Germinal center (tissue), 1 donor: ENCODE data around the gene OBSCN.

Source experiments
- DNase-seq: peaks from one replicate; pipeline ENCODE4 v3.0.0; 2012; ENCODE audit warnings: mixed read lengths, low spot score

The OBSCN gene

DNA sequence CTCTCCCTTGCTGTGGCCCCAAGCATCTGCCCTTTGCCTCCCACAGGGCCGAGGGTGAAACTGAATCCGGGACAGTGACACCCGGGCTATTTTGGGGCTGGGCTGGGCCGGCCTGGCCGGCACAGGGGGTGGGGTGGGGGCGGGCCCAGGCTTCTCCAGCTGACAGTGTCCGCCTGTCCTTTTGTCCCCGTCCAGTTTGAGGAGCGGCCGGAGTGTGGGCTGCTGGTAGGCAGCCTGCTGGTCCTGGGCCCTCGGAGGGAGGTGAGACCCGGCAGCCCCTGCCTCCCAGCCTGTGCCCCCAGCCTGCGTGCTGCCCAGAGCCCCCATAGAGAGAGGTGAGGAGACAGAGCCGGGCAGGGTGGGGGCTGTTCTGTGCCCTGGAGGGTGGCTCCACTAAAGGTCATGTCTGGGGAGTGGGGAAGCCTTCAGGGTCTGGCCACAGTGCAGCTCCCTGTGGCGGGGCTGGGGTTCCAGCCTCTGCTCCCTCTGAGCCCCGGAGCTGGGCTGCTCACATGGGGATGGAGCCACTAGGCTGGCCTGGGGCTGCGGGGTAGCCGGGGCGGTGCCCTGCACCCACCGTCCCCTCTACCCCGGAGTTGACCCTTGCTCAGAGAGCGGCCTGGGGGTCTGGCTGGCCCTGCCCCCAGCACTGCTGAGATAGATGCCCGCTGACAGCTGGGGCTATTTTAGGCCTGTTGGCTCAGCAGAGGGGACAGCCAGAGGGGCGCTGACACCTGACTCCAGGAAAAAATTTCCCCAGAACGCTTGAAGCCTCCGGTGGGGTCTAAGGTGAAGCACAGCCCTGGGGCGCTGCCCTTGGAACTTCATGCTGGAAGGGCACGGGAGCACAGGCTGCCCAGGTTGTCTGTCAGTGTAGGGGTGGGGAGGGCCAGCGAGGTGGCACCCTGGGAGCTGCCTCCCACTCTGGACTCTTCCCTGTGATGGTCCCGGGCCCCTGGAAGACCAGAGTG lies at the start of gene OBSCN:
TSS of gene OBSCN (plus strand) at position 194 of the 971 bp plus-strand sequence. CDS start 3,740 bp downstream, outside the sequence.
- no peak for DNase-seq

GRCh38 chr1:228158151-228159007 lies 49.5 kb upstream of the OBSCN start:
- DNase-seq, result no peak

DNA sequence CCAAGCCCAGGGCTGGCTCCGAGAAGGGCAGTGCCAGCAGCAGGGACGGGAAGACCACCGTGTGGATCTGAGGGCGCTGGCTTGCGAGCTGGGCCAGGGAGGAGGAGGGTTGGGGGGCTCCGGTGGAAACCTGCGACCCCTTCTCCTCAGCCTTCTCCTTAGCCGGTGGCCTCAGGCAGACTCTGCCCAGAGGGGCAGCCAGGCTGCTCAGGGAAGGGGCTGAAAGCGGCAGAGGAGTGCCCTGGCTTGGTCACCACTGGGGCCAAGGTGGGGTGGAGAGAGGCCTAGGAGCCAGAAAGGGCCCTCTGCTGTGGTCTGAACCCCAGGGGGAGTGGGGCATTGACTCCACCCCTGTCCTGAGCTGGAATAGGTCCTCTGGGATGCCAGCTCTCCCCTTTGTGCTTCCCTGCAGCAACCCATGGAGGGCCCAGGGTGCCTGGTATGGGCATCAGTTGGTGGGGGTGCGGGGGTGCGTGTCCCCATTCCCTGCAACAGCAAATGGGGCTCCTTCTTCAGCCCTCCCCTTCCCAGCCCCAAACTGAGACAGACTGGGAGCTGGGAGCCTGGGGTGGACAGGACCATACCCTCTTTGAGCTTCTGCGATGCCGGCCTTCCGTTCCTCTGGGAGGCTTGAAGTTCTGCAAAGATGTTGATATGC lies 48.7 kb upstream of the OBSCN start:
- DNase-seq, result no peak

GRCh38 chr1:228160201-228160761 lies 47.6 kb upstream of the OBSCN start:
- DNase-seq, result no peak

DNA sequence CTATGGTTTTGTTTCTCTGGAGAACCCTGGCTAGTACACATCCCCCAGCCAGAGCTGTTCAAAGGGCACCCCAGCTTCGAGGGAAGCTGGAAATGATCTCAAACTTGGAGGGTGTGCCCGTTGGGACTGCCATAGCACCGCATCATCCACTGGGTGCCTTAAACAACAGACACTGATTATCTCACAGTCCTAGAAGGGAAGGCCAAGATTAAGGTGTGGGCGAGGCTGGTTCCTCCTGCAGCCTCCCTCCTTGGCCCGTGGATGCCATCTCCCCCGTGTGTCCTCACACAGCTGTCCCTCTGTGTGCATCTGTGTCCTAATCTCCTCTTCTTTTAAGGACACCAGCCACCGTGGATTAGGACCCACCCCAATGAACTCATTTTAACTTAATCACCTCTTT lies 46.5 kb upstream of the OBSCN start:
- no peak for DNase-seq

DNA sequence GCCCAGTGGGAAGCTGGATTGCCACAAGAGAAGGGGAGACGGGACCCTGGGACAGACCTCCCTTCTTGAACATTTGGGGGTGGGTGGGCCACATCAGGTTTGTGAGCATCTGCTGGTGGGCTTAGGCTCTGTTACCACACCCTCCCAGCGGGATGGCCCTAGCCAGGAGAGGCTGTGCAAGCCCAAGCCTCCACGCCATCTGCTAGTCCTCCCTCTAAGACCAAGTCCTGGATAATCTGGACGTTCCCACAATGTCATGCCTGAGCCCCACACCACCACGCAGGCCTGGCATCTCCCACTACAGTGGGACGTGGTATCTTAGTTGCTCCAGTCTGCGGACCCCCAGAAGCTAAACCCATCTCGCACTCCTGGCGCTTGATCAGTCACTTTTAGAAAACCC lies 46.0 kb upstream of the OBSCN start:
- DNase-seq, result no peak

- DNase-seq, result no peak
These were observed 45.4 kb upstream of the OBSCN start for GRCh38 chr1:228162286-228163006.

DNA sequence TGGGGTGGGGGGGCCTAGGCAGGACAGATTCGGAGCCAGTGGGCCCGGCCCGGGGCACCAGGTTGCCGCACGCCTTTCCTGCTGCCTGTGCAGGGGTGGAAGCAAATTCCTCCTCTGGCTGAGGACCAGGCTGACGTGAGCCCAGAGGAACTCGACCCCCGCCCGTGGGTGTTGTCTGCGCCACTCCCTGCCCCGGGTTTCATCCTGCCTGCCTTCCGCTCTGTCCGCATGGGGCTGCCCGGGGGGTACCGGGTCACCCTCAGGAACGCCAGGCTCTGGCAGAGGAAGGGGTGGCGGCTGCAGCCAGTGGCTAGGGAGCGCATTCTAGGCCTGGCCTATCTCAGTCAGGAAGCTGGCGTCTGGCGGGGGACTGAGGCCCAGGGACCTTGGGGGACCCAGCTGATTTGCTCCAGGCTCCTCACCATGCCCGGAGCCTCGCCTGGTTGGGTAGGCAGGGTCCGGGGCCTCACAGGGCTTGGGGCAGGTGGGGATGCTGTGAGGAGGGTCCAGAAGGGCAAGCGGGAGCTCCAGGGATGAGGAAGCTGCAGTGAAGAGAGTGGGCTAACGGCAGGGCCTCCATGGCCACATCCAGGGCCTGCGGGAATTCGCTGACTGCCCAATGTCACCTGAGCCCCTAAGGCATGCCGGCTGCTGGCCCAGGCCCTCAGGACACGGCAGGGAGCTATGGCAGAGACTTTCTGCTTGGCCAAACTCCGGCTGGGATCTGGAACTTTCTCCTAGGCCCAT lies 44.7 kb upstream of the OBSCN start:
- DNase-seq, result no peak

GRCh38 chr1:228163776-228164519 lies 43.9 kb upstream of the OBSCN start:
- DNase-seq, result no peak

DNA sequence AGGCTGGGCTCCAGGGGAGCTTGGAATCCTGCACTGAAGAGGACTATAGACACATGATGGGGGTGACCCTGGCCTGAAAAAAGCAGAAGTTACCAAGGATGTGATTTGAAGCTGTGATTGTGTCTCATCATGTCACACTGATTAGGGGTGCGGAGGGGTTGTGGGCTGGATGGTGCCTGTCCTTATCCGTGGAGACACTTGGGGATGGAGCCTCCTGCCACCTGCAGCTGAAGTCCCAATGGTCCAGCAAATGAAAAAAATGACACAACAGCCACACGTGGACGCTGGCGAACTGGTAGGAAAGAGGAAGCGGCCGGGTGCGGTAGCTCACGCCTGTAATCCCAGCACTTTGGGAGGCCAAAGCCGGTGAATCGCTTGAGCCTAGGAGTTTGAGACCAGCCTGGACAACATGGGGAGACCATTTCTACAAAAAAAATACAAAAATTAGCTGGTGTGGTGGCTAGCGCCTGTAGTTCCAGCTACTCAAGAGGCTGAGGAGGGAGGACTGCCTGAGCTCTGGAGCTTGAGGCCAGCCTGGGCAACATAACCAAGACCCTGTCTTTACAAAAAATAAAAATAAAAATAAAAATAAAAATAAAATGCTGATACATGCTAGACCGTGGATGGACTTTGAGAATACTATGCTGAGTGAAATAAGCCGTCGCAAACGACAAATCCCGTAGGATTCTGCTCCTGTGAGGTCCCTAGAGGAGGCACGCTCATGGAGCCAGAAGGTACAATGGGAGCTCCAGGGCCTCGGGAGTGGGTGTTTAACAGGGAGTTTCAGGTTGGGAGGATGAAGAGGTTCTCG lies 43.1 kb upstream of the OBSCN start:
- DNase-seq, result no peak

DNA sequence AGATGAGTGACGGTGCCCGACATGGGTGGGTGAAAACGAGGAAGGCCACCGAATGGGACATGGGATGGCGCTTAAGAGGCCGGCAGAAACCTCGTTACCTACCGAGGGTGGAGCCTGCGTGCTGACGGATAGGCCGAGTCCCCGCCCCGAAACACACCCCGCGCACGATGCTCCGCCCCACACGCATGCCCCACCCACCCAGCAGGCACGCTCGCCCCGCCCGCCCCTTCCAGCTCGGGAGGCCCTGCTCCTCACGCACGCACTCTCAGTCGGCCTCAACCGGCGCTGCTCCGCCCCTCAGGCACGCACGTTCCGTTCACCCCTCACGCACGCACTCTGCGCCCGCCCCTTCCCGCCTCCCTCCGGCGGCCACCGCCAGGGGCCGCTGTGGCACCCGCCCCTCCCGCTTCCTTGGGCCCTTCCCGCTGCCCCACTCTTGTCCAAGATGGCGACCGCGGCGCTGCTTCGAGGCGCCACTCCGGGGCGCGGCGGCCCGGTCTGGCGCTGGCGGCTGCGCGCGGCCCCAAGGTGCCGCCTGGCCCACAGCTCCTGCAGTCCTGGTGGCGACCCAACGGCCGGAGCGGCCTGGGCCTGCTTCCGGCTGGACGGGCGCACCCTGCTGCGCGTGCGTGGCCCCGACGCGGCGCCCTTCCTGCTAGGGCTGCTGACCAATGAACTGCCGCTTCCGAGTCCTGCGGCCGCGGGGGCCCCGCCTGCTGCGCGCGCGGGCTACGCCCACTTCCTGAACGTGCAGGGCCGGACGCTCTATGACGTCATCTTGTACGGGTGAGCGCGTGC lies 42.3 kb upstream of the OBSCN start, which contains the start of gene IBA57:
TSS of gene IBA57 (plus strand) at position 433 of the 798 bp plus-strand sequence. CDS start at position 446, 13 bp downstream.
- peak; percentile 98 for DNase-seq

- peak; percentile 62 for DNase-seq
These were observed 41.5 kb upstream of the OBSCN start for GRCh38 chr1:228166170-228166936.

DNA sequence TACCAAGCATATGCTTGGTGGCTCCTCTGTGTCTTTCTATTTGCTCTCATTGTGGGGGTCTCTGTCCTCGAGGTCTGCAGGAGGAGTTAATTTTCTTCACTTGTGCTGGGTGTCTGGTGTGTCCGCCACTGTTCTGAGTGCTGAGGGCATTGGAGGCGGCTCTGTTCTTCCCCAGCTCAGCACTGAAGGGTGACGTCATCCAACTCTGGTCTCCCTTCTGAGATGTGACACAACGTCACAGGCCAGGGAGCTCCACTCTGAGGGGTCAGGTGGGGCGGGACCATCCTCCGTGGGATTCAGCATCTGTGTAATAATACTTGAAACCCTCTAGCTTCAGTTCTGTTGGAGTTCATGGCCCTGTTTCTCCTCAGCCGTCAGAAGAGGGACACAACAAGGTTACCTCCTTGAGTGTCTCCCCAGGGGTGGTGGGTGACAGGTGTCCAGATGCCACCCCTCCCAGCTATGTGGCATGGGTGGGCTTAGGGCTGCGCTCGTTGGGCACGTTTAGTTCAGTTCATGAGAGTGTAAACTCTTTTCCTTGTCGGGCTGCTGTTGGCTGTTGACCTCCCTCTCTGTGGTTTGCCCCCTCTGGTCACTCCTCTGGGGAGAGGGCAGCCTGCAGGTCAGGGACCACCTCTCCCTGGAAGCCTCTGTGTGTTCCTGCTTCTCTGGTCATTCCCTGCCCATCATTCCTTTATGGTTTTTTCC lies 39.1 kb upstream of the OBSCN start:
- no peak for DNase-seq

DNA sequence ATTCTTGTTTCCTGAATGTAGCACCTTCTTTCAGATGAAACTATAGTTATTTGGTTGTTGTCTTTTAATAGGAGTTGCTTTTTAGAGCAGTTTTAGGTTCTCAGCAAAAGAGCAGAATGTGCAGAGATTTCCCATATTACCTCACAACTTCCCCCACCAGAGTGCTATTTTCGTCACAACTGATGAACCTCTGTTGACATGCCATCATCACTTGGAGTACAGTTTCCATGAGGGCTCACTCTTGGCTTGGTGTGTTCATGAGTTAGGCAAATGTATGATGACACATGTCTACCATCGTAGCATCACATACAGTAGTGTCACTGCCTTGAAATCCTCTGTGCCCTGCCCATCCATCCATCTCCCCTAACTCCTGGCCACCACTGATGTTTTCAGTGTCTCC lies 38.5 kb upstream of the OBSCN start:
- no peak for DNase-seq

DNA sequence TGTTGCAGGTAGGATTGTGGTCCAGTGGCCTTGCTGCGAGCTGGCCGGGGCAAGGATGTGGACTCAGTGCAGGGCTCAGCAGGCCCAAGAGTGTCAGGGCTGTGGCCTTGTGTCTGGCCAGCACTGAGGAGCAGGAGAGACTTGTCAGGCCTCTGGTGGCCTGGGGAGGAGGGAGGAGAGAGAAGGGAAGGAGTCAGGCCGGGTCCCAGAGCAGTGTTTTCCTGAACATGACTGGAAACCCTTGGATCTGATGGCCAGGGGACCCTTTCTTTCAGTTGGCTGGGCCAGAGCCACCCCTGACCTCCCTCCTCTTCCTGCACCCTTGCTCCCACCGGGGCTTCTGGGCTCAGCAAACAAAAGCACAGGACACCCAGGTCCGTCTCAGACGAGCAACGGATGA lies 37.2 kb upstream of the OBSCN start:
- no peak for DNase-seq

DNA sequence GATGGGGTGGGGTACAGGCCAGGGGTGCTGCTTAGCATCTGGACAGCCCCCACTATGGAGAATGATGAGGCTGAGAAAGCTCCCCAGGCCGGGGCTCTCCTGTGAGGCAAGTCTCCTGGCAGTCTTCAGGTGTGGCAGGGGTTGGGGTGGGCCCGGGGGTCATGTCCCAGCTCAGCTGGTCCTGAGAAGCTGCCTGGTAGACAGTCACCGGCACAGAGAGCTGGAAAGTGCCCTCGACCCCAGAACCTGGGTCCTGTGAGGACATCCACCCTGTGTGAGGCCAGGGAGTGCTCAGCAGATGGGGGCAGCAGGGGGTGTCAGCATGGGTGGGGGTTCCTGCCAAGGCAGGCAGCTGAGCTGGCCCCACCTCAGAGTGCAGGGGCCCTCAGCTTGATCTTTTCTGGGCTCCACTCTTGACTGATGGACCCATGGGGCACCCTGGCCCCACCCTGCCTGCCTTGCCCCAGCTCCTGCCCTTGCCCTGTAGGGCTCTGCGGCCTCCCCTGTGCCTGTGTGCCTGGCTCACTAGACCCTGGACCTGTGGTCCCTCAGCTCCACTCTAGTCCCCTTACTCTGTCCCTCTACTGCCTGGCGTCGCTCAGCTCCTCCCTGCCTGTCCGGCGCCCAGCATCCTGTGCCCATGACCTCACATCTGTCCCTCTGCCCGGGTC lies 36.5 kb upstream of the OBSCN start:
- DNase-seq, result no peak
